ENCODE measurements around the gene GALNT15.

DNA sequence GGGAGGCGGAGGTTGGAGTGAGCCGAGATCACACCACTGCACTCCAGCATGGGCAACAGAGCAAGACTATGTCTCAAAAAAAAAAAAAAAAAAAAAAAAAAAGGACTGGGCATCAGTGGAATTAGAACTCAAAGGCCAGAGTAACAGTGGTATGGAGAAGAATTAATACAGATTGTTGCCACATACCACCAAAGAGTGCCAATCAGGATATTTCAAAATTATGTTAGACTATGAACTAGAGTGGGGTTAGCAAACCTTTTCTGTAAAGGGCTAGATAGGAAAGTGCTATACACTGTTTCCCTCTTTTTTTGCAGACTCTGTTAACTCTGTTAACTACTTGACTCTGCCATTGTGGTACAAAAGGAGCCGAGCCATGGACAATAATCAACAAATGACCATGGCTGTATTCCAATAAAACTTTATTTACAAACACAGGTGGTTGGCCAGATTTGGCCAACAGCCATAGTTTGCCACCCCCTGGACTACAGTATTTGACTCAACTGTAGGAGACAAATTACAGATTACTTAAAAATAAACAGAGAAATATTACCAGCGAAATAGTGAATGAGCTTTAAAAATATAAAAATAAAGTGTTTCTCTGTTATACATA, 61.7 kb downstream of the GALNT15 start:
- TF ChIP-seq, protein P1, sequence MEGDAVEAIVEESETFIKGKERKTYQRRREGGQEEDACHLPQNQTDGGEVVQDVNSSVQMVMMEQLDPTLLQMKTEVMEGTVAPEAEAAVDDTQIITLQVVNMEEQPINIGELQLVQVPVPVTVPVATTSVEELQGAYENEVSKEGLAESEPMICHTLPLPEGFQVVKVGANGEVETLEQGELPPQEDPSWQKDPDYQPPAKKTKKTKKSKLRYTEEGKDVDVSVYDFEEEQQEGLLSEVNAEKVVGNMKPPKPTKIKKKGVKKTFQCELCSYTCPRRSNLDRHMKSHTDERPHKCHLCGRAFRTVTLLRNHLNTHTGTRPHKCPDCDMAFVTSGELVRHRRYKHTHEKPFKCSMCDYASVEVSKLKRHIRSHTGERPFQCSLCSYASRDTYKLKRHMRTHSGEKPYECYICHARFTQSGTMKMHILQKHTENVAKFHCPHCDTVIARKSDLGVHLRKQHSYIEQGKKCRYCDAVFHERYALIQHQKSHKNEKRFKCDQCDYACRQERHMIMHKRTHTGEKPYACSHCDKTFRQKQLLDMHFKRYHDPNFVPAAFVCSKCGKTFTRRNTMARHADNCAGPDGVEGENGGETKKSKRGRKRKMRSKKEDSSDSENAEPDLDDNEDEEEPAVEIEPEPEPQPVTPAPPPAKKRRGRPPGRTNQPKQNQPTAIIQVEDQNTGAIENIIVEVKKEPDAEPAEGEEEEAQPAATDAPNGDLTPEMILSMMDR (IDR thresholded peaks at IDR 0.05): no peak
- TF ChIP-seq ZFX (IDR thresholded peaks at IDR 0.05; ENCODE audit: borderline replicate concordance): no peak

All from 22Rv1 (cell line).